ENCODE results near the gene COQ9.

The COQ9 gene

GRCh38 chr16:57473906-57474305, 26.6 kb downstream of the COQ9 start:
- DNase-seq, result no peak

- no peak for DNase-seq
Observed at GRCh38 chr16:57474671-57475661, 27.7 kb downstream of the COQ9 start.

- peak; percentile 77 for DNase-seq
Observed at GRCh38 chr16:57475711-57476339, 28.5 kb downstream of the COQ9 start.

- no peak for DNase-seq
Observed at GRCh38 chr16:57476546-57477410, 29.5 kb downstream of the COQ9 start.

GRCh38 chr16:57477531-57478202, 30.4 kb downstream of the COQ9 start:
- DNase-seq, result no peak

- DNase-seq, result no peak
Observed at GRCh38 chr16:57478396-57479204, 31.3 kb downstream of the COQ9 start.

GRCh38 chr16:57479205-57479975, 32.1 kb downstream of the COQ9 start:
- no peak for DNase-seq

- no peak for DNase-seq
Observed at GRCh38 chr16:57479976-57480753, 32.9 kb downstream of the COQ9 start.

- no peak for DNase-seq
Observed at GRCh38 chr16:57480754-57481230, 33.5 kb downstream of the COQ9 start.

GRCh38 chr16:57481421-57481820, 34.1 kb downstream of the COQ9 start:
- no peak for DNase-seq

- DNase-seq, result no peak
Observed at GRCh38 chr16:57482845-57483545, 35.7 kb downstream of the COQ9 start.

- no peak for DNase-seq
Observed at GRCh38 chr16:57483725-57484514, 36.6 kb downstream of the COQ9 start.

GRCh38 chr16:57484515-57485005, 37.3 kb downstream of the COQ9 start:
- no peak for DNase-seq

- no peak for DNase-seq
Observed at GRCh38 chr16:57485091-57485915, 38.0 kb downstream of the COQ9 start.

GRCh38 chr16:57485916-57486857, 38.9 kb downstream of the COQ9 start, which contains the start of gene DOK4:
TSS of gene DOK4 (minus strand) at chr16:57486493. CDS start at chr16:57479507, 6,986 bp downstream.
- peak; percentile 83 for DNase-seq

Data from CD4-positive, alpha-beta T cell treated with Interleukin-12 subunit alpha and Interleukin-12 subunit beta, for 1 hour (primary cell).